GM18526 (cell line): ENCODE results near the gene TTC28.

Experiments
- POLR2A ChIP-seq: IDR thresholded peaks from 3 replicates; pipeline ENCODE4 v1.6.1; 2011; ENCODE audit not compliant: insufficient read length; ENCODE audit errors: extremely low read depth

Gene TTC28

DNA sequence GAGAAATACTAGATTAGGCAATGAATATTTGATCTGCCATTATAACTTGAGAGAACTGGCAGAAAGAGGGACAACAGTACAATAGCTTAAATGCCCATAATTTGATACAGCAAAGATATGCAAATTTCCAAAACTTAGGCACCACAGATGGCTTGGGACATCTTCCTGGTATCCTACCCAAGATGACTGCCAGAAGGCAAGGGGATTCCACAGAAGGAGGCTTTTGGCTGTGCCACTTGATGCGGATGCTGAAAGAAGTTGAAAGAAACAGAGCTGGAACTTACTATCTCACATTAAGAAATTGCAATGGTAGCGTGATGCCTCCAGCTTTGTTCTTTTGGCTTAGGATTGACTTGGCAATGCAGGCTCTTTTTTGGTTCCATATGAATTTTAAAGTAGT is 216.7 kb downstream of the TTC28 start:
- no peak for TF ChIP-seq POLR2A

DNA sequence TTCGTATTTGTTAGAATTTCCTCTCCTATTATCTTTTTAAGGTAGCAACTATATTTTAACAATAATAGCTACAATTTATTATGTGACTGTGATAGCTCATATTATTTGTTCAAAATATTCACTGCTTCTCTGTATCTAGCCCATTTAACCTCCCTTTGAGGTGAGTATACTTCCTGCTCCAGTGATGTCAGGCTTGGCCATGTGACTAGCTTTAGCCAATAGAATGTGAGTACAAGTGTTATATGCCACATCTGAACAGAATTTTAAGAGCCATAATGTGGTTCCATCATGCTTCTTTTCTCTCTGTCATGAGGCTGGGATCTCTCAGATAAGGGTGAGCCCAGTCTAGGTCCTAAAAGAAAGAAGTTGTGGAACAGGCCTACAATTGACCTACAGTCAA is 217.6 kb downstream of the TTC28 start:
- no peak for TF ChIP-seq POLR2A

DNA sequence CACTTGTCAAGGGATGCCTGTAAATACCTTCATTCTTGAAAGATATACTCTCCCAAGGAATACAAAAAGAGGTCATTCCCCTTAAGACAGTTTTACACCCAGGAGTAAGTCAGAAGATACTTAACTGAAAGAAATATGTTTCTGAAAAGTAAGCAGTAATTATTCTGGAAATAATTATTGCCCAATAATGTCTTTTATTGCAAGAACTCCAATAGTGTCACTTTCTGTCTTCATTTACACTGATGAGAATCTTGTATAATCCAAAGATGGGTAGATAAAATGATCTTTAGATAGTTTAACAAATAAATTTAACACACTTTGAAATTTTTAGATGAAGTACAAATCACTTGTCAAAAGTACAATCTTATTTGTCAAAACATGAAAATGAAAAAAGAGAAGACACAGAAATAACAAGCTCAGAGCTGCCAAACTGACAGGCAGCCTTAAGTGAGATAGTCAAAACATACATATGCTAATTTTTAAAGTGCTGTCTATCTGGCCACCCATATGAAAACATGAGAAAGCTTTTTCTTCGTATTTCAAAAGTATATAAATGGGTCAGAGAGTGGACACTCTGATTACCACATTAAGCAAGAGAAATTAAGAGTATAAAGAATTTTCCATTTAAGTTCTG is 225.1 kb downstream of the TTC28 start:
- no peak for TF ChIP-seq POLR2A

DNA sequence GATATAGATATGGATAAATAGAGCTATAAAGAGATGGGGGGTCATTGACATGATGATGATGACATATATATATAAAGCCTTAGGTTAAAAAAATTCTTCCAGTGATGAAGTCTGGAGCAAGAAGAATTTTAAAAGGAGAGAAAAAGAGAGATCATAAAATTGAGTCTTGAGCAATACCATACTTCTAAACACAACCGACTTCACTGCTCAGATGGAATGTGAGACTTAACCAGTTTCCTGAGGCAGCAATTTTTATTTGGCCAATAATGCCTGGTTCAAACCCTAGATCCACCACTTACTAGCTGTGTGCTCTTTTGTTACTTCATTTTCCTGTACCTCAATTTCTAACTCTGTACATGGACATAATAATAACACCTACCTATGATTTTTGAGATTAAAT is 229.5 kb downstream of the TTC28 start:
- no peak for TF ChIP-seq POLR2A

DNA sequence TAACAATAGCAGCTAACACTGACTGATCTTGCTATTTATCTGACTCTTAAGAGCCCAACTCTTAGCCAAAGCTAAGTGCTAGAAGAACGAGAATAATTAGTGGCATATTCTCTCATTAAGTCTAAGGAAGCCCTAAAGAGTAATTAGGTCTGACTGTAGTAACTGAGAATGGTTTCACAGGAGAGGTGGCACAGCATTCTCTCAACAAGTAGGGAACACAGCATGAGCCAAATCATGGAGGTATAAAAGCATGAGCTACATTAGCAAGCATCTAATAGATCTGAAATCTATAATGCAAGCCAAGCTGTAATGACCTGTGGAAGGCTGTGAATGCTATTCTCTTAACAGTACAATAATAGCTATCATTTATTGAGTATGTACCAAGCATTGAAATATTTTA is 230.6 kb downstream of the TTC28 start:
- TF ChIP-seq POLR2A, result no peak

DNA sequence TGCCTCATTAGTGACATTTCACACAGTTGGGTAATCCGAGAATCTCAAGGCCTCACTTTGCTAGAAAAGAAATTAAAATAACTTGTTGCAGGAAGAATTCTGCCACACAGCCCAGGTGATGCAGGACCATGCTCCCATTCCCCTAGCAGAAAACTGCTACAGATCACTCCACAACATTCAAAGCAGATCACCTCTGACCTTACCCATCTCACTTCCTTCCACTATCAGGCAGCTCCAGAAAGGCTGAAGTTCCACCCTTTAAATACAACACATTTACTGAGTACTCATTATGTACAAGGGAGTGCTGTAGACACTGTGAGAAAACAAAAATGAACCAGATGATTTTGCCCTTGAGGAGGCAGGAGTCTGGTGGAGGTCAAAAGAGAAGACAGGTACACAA is 231.0 kb downstream of the TTC28 start:
- TF ChIP-seq POLR2A, result no peak

DNA sequence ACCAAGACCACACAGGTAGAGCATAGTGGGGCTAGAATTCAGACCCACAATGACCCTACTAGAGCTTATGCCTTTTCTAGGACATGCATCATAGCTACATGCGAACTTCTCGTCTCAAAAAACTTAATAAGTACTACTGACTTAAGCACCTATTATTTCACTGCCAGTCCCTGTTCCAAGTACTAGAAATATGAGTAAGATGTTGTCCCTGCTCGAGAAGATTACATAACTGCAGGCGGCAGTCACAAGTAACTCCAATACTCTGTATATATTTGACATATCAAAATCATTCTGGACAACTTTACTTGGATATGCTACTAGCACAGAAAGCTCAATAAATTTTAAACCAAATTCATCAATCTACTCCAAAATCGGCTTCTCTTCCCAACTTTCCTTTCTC is 235.0 kb downstream of the TTC28 start:
- TF ChIP-seq POLR2A, result no peak

DNA sequence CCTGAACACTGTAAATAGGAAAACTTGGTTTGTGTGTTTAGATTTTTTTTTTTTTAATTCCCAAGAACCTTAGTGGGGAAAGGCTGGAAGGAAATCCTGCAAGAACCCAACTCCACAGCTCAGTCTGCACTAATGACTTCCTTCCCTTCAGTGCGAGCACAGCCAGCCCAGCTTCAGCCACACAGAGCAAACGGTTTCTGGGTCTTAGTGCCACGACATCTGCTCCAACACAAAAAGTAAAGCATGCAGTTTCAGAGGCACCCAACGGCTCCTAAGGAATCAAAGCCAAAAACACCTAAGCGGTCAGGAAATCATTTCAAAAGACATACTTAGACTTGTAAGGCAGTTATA is 236.1 kb downstream of the TTC28 start:
- no peak for TF ChIP-seq POLR2A

DNA sequence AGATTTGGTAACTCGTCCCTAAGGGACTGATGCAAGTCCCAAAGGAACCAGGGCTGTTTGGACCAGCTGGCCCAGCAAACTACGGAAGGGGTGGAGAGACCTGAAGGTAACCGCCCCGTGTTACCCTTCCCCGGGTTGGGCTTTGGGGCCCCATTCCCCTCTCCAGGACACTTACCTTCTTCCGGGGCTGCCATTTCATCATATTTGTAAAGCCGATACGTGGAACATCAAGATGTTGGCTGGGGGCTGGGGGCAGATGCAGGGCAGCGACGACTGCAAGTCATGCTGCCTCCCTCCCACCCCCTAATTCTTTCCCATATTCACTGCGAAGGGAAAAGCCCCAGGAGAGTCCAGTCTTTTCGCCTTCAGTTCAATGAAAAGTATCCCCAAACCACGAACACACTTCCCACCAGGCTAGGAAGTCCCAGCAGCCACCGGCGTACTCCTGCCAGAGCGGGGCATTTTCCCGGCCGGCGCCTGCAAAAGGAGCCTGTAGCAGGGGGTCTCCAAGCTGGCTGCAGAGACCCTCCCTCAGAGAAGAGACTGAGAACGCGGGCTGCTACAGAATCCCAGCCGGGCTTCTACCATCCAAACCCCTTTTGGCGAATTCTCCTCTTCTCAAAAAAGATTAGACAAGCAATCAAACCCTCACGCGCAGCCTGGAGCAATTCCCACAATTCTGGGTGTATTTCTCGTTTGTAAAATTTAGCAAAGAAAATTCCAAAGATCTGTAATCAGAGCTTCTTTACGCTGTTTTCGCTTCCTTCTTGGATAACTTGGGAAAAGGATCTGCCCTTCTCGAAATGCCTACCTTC is 236.7 kb downstream of the TTC28 start:
- no peak for TF ChIP-seq POLR2A

DNA sequence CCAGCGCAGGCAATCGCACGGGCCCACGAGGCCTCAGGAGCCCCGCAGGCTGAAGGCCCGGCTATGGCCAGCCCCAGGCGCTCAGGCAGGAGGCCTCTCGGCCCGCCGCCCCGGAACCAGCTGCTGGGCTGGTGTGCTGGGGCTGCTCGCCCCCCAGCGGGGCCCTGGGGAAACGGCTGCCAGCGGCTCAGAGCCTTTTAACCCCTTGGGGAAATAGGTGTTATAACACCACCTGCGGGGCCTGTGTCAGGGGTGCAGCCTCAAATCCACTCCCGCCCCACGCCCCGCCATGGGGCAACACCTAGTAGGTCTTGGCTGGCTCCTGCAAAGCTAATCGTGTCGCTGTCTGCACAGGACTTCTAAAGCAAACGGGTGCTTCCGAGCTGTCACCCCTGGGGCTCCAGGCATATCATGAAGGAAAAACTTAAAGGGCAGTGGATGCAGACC is 237.4 kb downstream of the TTC28 start:
- TF ChIP-seq POLR2A, result no peak

DNA sequence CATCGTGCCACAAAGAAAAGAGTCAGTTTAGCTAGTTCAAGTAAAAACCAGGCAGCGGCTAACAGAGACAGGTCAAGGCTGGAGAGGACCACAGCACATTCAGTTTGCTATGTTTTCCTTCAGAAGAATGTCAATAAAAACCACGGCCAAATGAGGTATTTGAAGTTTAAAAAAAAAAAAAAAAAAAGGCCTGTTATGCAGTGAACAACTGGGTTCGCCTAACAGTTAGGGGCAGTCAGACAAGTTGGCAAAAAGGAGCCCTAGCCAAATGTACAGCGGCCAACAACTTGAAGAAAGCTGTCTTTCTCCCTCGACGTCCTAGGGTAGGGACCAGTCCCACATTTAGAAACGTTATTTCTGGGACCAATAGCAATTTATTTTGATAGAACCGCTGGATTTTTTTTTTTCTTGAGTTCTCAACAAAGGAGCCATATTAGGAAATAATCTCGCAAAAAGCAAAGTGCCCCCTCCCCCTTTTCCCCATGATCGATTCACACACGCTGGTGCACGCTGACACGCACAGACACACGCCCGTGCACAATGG is 237.8 kb downstream of the TTC28 start:
- TF ChIP-seq POLR2A, result no peak

DNA sequence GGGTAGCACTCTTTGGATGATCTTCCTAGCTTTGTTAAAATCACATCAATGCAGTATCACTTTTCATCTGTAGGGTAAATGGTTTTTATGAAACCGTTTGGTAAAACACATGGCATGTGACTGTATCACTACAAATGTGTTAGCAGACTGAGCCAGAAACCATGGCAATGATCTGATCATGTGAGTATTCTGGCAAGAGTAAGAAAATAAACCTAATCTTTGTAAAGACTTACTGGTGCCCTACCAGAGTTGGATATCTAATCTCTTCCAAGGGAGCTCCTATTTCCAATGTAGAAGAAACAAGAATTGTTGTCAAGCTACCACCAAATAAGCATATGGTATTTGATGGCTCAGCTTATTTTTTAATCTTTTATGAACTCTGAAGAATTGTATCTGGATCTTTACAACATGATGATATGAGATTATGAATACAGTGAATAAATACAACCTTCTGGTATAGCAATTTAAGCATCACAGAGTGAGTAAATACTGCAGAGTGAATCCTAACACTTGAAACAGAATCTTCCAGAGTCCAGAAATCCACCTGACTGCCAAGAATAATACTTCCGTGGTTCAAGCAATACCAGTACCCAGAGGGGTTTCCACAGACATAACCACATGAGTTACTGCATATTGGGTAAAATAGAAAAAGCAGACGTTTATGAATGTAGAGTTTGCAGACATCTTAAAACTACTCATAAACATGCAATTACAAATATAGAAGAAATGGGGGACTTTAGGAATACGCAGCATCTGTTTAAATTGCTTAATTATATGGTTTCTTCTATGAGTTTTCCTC is 238.8 kb downstream of the TTC28 start:
- TF ChIP-seq POLR2A, result no peak

DNA sequence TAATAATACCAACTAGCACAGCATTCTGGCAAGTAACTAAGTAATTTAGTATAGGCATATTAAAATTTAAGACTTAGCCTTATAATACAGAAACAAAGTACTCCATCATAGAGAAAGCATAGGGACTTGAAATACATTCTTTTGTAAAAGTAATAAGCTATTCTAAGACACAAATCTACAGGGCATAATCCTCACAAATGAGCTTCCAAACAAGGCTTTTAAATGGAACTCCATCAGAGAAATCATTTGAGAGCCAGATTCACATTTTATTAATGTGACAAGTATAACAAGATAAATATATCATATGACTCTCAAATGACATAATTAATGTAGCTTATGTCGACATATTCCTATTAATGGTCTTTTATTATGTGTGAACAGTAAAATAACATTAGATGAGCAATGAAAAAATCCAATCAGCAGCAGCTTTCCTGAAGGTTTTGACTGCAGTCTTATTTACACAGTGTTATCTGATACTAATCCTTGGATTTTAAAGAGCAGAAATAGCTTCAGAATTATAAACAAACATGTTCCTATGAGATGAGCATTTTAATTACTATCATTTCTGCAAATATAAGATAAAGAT is 241.4 kb downstream of the TTC28 start:
- TF ChIP-seq POLR2A, result no peak

DNA sequence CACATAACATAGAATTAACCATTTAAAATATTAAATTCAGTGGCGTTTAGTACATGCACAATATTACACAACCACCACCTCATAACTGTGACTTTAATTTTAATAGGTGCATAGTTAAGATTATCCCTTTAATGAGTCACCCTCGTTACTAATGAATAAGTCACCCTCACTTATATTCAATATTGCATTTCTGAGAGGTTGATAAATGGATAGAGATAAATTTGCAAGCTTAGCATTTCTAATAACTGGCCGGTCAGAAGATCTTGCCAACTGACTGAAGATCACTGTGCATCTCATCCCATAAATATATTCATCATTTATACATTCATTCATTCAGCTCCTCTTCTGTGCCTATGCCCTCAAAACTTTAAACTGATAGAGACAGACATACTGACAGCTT is 243.7 kb downstream of the TTC28 start:
- no peak for TF ChIP-seq POLR2A

DNA sequence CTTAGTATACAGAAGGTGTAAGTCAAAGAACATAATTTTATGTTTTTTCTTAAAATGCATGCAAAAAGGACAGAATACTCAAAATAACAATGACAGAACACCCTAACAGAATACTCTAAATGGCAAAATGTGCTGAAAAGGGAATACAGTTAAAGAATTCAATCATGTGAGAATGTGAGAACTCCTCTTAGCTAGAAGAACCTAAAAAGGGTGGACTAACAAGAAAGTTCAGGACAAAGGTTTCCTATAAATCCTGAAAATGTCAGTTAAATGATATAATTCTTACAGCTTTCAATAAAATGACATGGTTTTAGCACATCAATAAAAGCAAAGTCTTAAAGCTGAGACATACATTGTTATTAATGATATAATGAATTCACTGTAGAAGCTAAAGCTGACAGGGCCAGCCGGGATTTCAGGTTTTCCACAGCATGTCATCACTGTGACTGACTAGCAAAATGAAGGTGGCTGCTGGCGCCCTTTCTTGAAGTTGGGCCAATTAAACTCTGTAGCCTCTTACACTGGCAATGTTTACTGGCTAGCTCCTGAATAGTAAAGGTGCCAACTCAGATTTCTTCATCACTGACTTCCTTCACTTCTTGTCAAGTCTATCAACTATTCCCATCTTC is 244.4 kb downstream of the TTC28 start:
- no peak for TF ChIP-seq POLR2A

DNA sequence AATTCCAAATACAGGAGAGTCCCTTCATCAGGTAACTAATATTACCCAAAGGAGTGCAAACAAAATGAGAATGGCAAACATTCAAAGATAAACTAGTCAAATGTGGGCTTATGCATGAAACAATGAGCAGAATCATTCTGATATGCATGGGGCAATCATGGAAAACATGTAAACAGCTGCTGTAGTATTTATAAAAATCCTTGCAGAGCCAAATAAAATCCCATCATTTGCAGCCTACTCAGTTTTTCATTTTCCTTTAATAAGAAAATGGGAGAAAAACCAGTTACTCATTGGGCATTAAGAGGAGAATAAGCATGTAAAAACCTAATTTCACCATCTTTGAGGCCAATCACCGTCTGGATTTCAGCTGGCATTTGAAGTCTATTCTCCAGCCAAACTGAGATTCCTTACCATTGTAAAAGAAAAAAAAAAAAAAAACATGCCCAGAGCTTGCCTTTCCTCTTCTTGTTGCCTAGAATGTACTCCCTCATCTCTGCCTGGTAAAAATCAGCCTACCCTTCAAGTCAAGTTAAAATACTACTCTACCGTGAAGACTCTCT is 249.1 kb downstream of the TTC28 start:
- no peak for TF ChIP-seq POLR2A
